ENCODE measurements around the gene ARL8B. TPM values are rescaled to one million over a fixed set of nuclear protein-coding genes. Genes with fewer than 3 reads are reported as not detected.

ARL8B gene
- total and polyA plus RNA-seq, 10 of the 15 experiments (the other 5 are each of a cell fraction or from before 2014, with no cell fraction given) = 22.0 to 80.6 (median 43.7) TPM

GRCh38 chr3:5186089-5186857 lies 64.2 kb downstream of the ARL8B start (continued):
- no peak for TF ChIP-seq BCLAF1 (IDR thresholded peaks at IDR 0.05)
- TF ChIP-seq SMAD5 (IDR thresholded peaks at IDR 0.05; ENCODE audit: low read depth) = 0 out of 2 replicates have a peak, but pooled peaks have one; percentile 53
- TF ChIP-seq EED (IDR thresholded peaks at IDR 0.05; ENCODE audit: low read depth) = 0 out of 2 replicates have a peak, but pooled peaks have one; percentile 12
- TF ChIP-seq PAX5 (IDR thresholded peaks at IDR 0.05; ENCODE audit: borderline replicate concordance, low read depth, low read length) = no peak
- TF ChIP-seq PBX3 (IDR thresholded peaks at IDR 0.05; ENCODE audit: insufficient replicate concordance, low read depth, low read length) = no peak
- no peak for TF ChIP-seq CHD1 (IDR thresholded peaks at IDR 0.05; ENCODE audit: low read depth, low read length)
- TF ChIP-seq POLR2AphosphoS5 (IDR thresholded peaks at IDR 0.05; ENCODE audit: low read length) = peak; percentile 62; the same call in 1 of the 2 replicates
- TF ChIP-seq CEBPZ (IDR thresholded peaks at IDR 0.05; ENCODE audit: low read depth, low read length) = no peak
- TF ChIP-seq LARP7 (IDR thresholded peaks at IDR 0.05) = no peak
- peak; percentile 82 for TF ChIP-seq MXI1 (IDR thresholded peaks at IDR 0.05; ENCODE audit: low read depth, low read length)
- TF ChIP-seq RAD51 (IDR thresholded peaks at IDR 0.05) = peak; percentile 86
- no peak for TF ChIP-seq ZSCAN29 (IDR thresholded peaks at IDR 0.05)
- TF ChIP-seq RFX5 (IDR thresholded peaks at IDR 0.05; ENCODE audit: low read depth, low read length) = peak; percentile 84
- peak; percentile 47; the same call in 1 of the 2 replicates for TF ChIP-seq HDGF (IDR thresholded peaks at IDR 0.05)
- TF ChIP-seq SPI1 (IDR thresholded peaks at IDR 0.05; ENCODE audit: borderline replicate concordance, insufficient read depth, low read depth, low read length) = no peak
- TF ChIP-seq NR2F1 (conservative IDR thresholded peaks at IDR 0.05) = no peak
- TF ChIP-seq MYB (IDR thresholded peaks at IDR 0.05; ENCODE audit: borderline replicate concordance, low read depth, low read length) = no peak
- TF ChIP-seq YY1 (IDR thresholded peaks at IDR 0.05; ENCODE audit: low read depth, low read length) = 0 out of 2 replicates have a peak, but pooled peaks have one; percentile 50
- no peak for TF ChIP-seq CBX3 (IDR thresholded peaks at IDR 0.05; ENCODE audit: borderline replicate concordance, low read depth)
- TF ChIP-seq ZBTB33 (IDR thresholded peaks at IDR 0.05) = no peak; the same call in 1 of the 2 replicates
- TF ChIP-seq SUZ12 (IDR thresholded peaks at IDR 0.05; ENCODE audit: unreplicated experiment) = no peak
- TF ChIP-seq ZNF274 (IDR thresholded peaks at IDR 0.05; ENCODE audit: insufficient read depth, insufficient read length) = no peak

Data from GM12878 (cell line).